Myocyte (in vitro differentiated cells): ENCODE results near the gene PFKP. TPM values are rescaled to one million over a fixed set of nuclear protein-coding genes. Genes with fewer than 3 reads are reported as not detected.

Source experiments
- DNase-seq: peaks from one replicate; pipeline ENCODE4 v3.0.0-alpha.2; 2012; ENCODE audit warnings: low read depth
- total RNA-seq: library from RNA; depleted of rRNA; stranded (reverse); fragments of >200 nt; gene quantifications from 2 replicates; pipeline ENCODE4 v1.2.3, GENCODE V29; 2014

The PFKP gene
- total RNA-seq, 1 donor from 2014 or later = 26.2 TPM

GRCh38 chr10:3180355-3181025, 113.1 kb downstream of the PFKP start:
- no peak for DNase-seq

- DNase-seq = no peak
Observed at GRCh38 chr10:3185386-3185785, 118.0 kb downstream of the PFKP start.

DNA sequence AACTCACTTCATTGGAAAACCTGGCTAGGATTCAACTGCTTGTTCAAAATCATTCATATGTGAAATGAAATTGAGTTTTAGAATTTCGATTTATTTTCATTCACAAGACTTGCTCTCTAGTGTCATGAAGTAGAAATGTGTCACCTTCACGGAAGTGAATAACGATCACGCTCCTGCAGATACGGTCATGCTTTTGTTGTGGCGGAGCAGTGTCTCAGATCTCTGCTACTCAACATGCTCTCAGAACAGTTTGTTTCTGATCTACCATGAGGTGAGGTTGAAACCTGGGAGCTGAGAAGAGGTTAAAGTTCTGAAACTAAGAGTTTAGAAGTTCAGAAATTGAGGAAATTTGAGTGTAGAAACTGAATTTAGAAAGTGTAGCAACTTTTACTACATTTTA, 119.0 kb downstream of the PFKP start:
- DNase-seq = no peak

Other genes with a start within 250 kb of the PFKP start
- gene PITRM1, start 105.2 kb downstream of the PFKP start, total RNA-seq = 96.1 and 115 TPM in 2 replicates